Naive thymus-derived CD4-positive, alpha-beta T cell (primary cell): ENCODE measurements around the gene ALS2. TPM values are rescaled to one million over a fixed set of nuclear protein-coding genes. Genes with fewer than 3 reads are reported as not detected.

ENCODE experiments used
- ATAC-seq: fragments of 150-1000 bp; cut with Tn5 transposase; 2 replicates; pipeline ENCODE4 v1.10.0; 2021; ENCODE audit warnings: mild to moderate bottlenecking, moderate library complexity
- CTCF ChIA-PET: fragments of 350-600 bp; sonication (Branson Sonifier 250); formaldehyde crosslinking; loops from one replicate; lab custom pipeline; 2021; ENCODE audit warnings: antibody characterized with exemption; lab: Charles Lee
- POLR2A ChIA-PET: fragments of 350-600 bp; sonication (Branson Sonifier 250); formaldehyde crosslinking; loops from one replicate; lab custom pipeline; 2021; ENCODE audit warnings: antibody characterized with exemption, inconsistent platforms; lab: Charles Lee
- DNase-seq, 9 donors: peaks; one replicate each; pipeline versions ENCODE4 v3.0.0 to v3.0.0-alpha.2; 2020 to 2022; ENCODE audit warnings: mixed read lengths in 1 of 9
- H3K27ac ChIP-seq: one replicate; pipeline ENCODE4 v1.7.0; 2013; ENCODE audit warnings: mild to moderate bottlenecking, low read depth, low read length, moderate library complexity
- H3K27me3 ChIP-seq, 2 donors: one replicate each; pipeline ENCODE4 v1.7.0; 2013; ENCODE audit warnings: low read length in 2 of 2, mild to moderate bottlenecking in 2 of 2, moderate library complexity in 2 of 2; ENCODE audit not compliant: control insufficient read depth in 2 of 2, insufficient read depth in 2 of 2
- H3K36me3 ChIP-seq, 3 experiments: 1 replicate in 2 of 3; 2 replicates in 1 of 3; pipeline ENCODE4 v1.7.0; 2013; ENCODE audit warnings: low read length in 3 of 3, mild to moderate bottlenecking in 3 of 3, moderate library complexity in 1 of 3; ENCODE audit not compliant: insufficient read depth in 3 of 3, control insufficient read depth in 2 of 3
- H3K4me1 ChIP-seq, 2 donors: one replicate each; pipeline ENCODE4 v1.7.0; 2013; ENCODE audit warnings: low read length in 2 of 2, mild to moderate bottlenecking in 2 of 2, moderate library complexity in 1 of 2; ENCODE audit not compliant: control insufficient read depth in 2 of 2, insufficient read depth in 2 of 2
- H3K4me3 ChIP-seq: 2 replicates; pipeline ENCODE4 v1.7.0; 2013; ENCODE audit warnings: mild to moderate bottlenecking, low read length
- H3K9me3 ChIP-seq, 3 experiments: 1 replicate in 2 of 3; 2 replicates in 1 of 3; pipeline ENCODE4 v1.7.0; 2013; ENCODE audit warnings: low read length in 3 of 3; ENCODE audit not compliant: control insufficient read depth in 2 of 3
- H3K27ac Mint-ChIP-seq, 9 donors: one replicate each; pipeline ENCODE4 v1.8.0; 2020 to 2022; ENCODE audit warnings: mixed read lengths in 9 of 9, mild to moderate bottlenecking in 8 of 9, moderate library complexity in 5 of 9, inconsistent platforms in 2 of 9
- H3K27me3 Mint-ChIP-seq, 5 donors: one replicate each; pipeline ENCODE4 v1.8.0; 2021 to 2022; ENCODE audit warnings: mixed read lengths in 5 of 5, mild to moderate bottlenecking in 1 of 5
- H3K36me3 Mint-ChIP-seq, 5 donors: one replicate each; pipeline ENCODE4 v1.8.0; 2020 to 2022; ENCODE audit warnings: mixed read lengths in 5 of 5, mild to moderate bottlenecking in 3 of 5, inconsistent platforms in 1 of 5
- H3K4me1 Mint-ChIP-seq, 7 donors: one replicate each; pipeline ENCODE4 v1.8.0; 2020 to 2022; ENCODE audit warnings: mixed read lengths in 7 of 7, mild to moderate bottlenecking in 3 of 7, inconsistent platforms in 1 of 7
- H3K4me3 Mint-ChIP-seq, 10 donors: one replicate each; pipeline ENCODE4 v1.8.0; 2020 to 2022; ENCODE audit warnings: mild to moderate bottlenecking in 10 of 10, mixed read lengths in 10 of 10, moderate library complexity in 6 of 10, inconsistent platforms in 2 of 10
- H3K9me3 Mint-ChIP-seq, 11 donors: one replicate each; pipeline ENCODE4 v1.8.0; 2020 to 2022; ENCODE audit warnings: mixed read lengths in 11 of 11, mild to moderate bottlenecking in 4 of 11, inconsistent platforms in 1 of 11, moderate library complexity in 1 of 11
- intact Hi-C, 2 donors: fragments of 100-400 bp; cut with micrococcal nuclease; formaldehyde crosslinking; loops; one replicate each; pipeline ENCODE4 v1.15.1; 2023
- polyA plus RNA-seq, 2 donors: library from polyadenylated mRNA; unstranded; fragments of 300-500 nt; fragmentation: Illumina TruSeq; gene quantifications; one replicate each; pipeline ENCODE4 v1.2.3, GENCODE V29; 2021
- total RNA-seq, 6 experiments: library from RNA in 5 of 6; stranded (reverse) in 5 of 6; gene quantifications; 1 replicate in 5 of 6; 2 replicates in 1 of 6; pipeline ENCODE4 v1.2.3 and lab custom pipeline; 2021 to 2026

Gene ALS2
- total and polyA plus RNA-seq, 7 experiments from 2014 or later = 3.6 to 13.5 (median 10.1) TPM

DNA sequence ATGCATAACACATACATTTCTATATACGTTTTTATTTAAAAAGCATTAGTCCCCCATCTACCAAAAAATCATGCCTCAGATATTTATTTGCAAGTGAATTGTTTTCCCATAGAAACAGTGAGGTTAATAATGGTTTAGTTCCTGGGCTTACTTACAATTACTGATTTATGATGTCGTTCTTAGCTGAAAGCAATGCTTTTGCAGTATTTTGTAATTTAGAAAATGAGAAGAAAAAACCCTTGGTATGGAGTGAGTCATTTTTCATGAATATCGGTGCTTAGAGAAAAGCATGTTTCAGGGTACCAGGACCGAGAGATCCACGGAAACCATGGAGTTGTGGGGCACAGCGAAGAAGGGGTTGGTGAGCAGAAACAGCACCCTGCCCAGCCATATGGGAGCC is 13.6 kb upstream of the ALS2 start:
- H3K27ac Mint-ChIP-seq = no peak overlapping the region
- POLR2A ChIA-PET = interaction anchor here (0.6 kb wide), 1 partner anchor 1247 kb away, joined by 3 read pairs; no protein-coding TSS in a partner anchor
- Histone ChIP-seq H3K36me3 (no peaks in the 10 kb centered on the region), H3K27me3 (no peaks in the 10 kb centered on the region), H3K4me3 (no peak overlapping the region), H3K4me1 (no peaks in the 10 kb centered on the region), H3K9me3 (no peaks in the 10 kb centered on the region), H3K27ac (no peak overlapping the region)
- no peaks in the 10 kb centered on the region for H3K9me3 Mint-ChIP-seq
- H3K27me3 Mint-ChIP-seq = peaks cover 0 to 18% (median 6%) of the 10 kb centered on the region in 5 donors
- CTCF ChIA-PET = interaction anchor here (0.6 kb wide), 1 partner anchor 309 kb away, joined by 3 read pairs; no protein-coding TSS in a partner anchor
- no peaks in the 10 kb centered on the region for H3K36me3 Mint-ChIP-seq
- intact Hi-C loops = no loop called here
- ATAC-seq (no peak), DNase-seq (no peak)
- H3K4me1 Mint-ChIP-seq = peaks cover 0 to 2% (median 0%) of the 10 kb centered on the region in 7 donors
- H3K4me3 Mint-ChIP-seq = no peak overlapping the region

DNA sequence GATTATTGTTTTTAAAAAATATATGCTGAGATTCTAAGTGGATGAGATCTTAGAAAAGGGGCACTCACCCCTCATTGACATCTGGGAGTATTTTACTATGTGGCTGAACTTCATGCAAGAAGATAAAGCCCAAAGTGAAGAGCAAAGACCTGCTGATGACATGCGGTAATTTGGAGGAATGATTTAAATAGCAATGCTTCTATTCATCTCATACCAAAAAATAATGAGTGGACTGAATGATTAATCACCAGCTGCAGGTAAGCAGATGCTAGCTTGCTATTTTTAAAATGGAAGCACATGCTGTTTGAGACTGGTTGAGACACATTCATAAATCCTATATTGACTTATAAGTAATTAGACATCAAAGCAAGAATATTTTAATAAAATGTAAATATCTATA is 12.9 kb upstream of the ALS2 start:
- peaks cover 0 to 18% (median 6%) of the 10 kb centered on the region in 5 donors for H3K27me3 Mint-ChIP-seq
- no peak overlapping the region for H3K27ac ChIP-seq
- no peak overlapping the region for H3K4me3 ChIP-seq
- no peaks in the 10 kb centered on the region for H3K27me3 ChIP-seq
- peaks cover 0 to 2% (median 0%) of the 10 kb centered on the region in 7 donors for H3K4me1 Mint-ChIP-seq
- DNase-seq = no peak
- intact Hi-C loops = no loop called here
- no peak overlapping the region for H3K27ac Mint-ChIP-seq
- H3K4me3 Mint-ChIP-seq = no peak overlapping the region
- no peaks in the 10 kb centered on the region for H3K4me1 ChIP-seq
- no peaks in the 10 kb centered on the region for H3K36me3 ChIP-seq
- no peaks in the 10 kb centered on the region for H3K9me3 Mint-ChIP-seq
- ChIA-PET CTCF (no interaction called here), POLR2A (interaction anchor here (0.6 kb wide), 1 partner anchor 1247 kb away, joined by 3 read pairs; no protein-coding TSS in a partner anchor)
- ATAC-seq = no peak
- no peaks in the 10 kb centered on the region for H3K36me3 Mint-ChIP-seq
- H3K9me3 ChIP-seq = no peaks in the 10 kb centered on the region

DNA sequence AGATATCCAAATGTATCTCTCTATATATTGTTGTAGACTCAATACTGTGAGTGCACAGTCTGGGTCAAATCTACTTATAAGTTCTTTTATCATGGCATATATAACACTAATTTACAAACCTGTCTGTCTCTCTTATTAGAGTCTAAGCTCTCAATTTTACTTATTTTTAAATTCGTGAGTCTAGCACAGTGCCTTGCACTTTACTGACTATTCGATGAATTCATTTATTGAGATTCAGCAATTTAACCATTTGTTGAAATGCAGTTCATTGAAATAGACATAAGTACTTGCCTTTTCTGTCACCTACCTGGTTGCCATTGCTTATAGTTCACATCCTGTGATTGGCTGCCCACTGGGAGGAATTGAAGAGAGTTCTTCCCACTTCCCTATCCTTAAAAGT is 10.3 kb upstream of the ALS2 start:
- H3K36me3 ChIP-seq = no peaks in the 10 kb centered on the region
- peaks cover 0 to 3% (median 0%) of the 10 kb centered on the region in 7 donors for H3K4me1 Mint-ChIP-seq
- no peak overlapping the region for H3K27ac ChIP-seq
- no peaks in the 10 kb centered on the region for H3K9me3 ChIP-seq
- intact Hi-C loops = no loop called here
- no peaks in the 10 kb centered on the region for H3K36me3 Mint-ChIP-seq
- DNase-seq (no peak), ATAC-seq (no peak)
- H3K27me3 ChIP-seq = no peaks in the 10 kb centered on the region
- ChIA-PET CTCF (no interaction called here), POLR2A (no interaction called here)
- peaks cover 0 to 30% (median 6%) of the 10 kb centered on the region in 5 donors for H3K27me3 Mint-ChIP-seq
- H3K9me3 Mint-ChIP-seq = peaks cover 0 to 3% (median 0%) of the 10 kb centered on the region in 11 donors
- no peak overlapping the region for H3K4me3 ChIP-seq
- H3K4me1 ChIP-seq = no peaks in the 10 kb centered on the region
- no peak overlapping the region for H3K27ac Mint-ChIP-seq
- no peak overlapping the region for H3K4me3 Mint-ChIP-seq

DNA sequence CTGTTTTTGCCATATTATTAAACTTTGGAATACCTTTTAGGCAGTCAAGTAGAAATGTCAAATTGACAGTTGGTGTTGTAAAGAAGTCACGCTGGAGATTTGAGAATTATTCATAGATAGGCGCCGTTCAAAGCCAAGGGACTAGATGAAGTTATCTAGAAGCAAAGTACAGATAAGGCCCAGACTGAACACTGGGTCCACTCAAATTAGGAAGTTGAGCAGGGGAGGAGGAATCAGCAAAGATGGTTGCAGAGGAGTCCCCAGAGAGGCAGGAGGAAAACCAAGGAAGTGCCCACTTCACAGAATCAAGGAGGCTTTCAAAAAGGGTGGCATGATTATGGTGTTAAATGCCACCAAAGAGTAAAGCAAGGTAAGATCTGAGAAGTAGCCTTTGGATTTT is 9.6 kb upstream of the ALS2 start:
- POLR2A ChIA-PET = no interaction called here
- H3K4me3 Mint-ChIP-seq = no peak overlapping the region

DNA sequence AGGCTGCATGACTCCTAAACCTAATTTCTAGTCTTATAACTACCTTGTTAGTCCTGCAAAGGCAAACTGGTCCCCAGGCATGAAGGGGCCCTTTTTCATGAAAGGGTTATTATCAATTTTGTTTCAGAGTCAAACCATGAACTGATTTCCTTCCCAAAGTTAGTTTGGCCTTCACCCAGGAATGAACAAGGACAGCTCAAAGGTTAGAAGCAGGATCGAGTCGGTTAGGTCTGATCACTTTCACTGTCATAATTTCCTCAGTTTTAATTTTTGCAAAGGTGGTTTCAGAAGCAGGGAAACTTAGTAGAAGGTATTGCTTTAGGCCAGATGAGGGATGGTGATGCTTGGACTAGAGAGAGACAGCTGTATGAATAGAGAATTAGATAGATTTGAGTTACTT is 8.7 kb upstream of the ALS2 start:
- Mint-ChIP-seq H3K4me3 (no peak overlapping the region), H3K27me3 (peaks cover 0 to 26% (median 6%) of the 10 kb centered on the region in 5 donors), H3K4me1 (peaks cover 0 to 3% (median 0%) of the 10 kb centered on the region in 7 donors), H3K36me3 (no peaks in the 10 kb centered on the region), H3K9me3 (peaks cover 0 to 3% (median 0%) of the 10 kb centered on the region in 11 donors), H3K27ac (no peak overlapping the region)
- H3K9me3 ChIP-seq = no peaks in the 10 kb centered on the region
- no peak overlapping the region for H3K4me3 ChIP-seq
- ATAC-seq (no peak), DNase-seq (no peak)
- no peaks in the 10 kb centered on the region for H3K27me3 ChIP-seq
- CTCF ChIA-PET = no interaction called here
- H3K36me3 ChIP-seq = no peaks in the 10 kb centered on the region
- POLR2A ChIA-PET = no interaction called here
- intact Hi-C loops = loop anchor here (10.0 kb wide), 2 partner anchors 825 to 1075 kb away; partner anchors contain the start of gene ORC2 (in 1 of the 2)
- H3K27ac ChIP-seq = no peak overlapping the region
- H3K4me1 ChIP-seq = no peaks in the 10 kb centered on the region

More for the DNA sequence above, 9.6 kb upstream of the ALS2 start:
- peaks cover 0 to 3% (median 0%) of the 10 kb centered on the region in 11 donors for H3K9me3 Mint-ChIP-seq
- peaks cover 0 to 3% (median 0%) of the 10 kb centered on the region in 7 donors for H3K4me1 Mint-ChIP-seq
- CTCF ChIA-PET = no interaction called here
- Histone ChIP-seq H3K4me3 (no peak overlapping the region), H3K9me3 (no peaks in the 10 kb centered on the region), H3K36me3 (no peaks in the 10 kb centered on the region), H3K27ac (no peak overlapping the region), H3K4me1 (no peaks in the 10 kb centered on the region), H3K27me3 (no peaks in the 10 kb centered on the region)
- intact Hi-C loops = no loop called here
- H3K36me3 Mint-ChIP-seq = no peaks in the 10 kb centered on the region
- peaks cover 0 to 26% (median 6%) of the 10 kb centered on the region in 5 donors for H3K27me3 Mint-ChIP-seq
- no peak overlapping the region for H3K27ac Mint-ChIP-seq
- no peak for DNase-seq
- ATAC-seq = no peak

DNA sequence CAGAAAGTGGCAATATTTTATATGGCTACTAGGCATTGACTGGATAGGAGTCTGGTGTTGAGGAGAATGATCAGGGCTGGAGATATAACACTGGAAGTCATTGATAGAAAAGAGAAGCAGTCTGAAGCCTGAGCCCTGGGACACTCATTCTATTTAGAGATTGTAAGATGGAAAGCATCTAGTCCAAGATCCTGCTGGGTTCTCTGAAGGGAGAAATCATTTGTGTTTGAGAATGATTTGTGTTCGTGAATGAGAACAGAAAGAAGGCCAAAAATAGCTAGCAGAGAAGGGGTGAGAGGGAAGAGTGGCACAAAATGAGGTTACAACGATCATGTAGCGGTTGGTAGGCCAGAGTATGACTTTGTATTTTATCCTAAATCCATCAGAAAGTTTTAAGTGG is 7.6 kb upstream of the ALS2 start:
- H3K4me1 ChIP-seq = no peaks in the 10 kb centered on the region
- ATAC-seq = no peak
- CTCF ChIA-PET = no interaction called here
- no peak for DNase-seq
- no peaks in the 10 kb centered on the region for H3K36me3 ChIP-seq
- H3K4me3 ChIP-seq = no peak overlapping the region
- no peaks in the 10 kb centered on the region for H3K9me3 ChIP-seq
- Mint-ChIP-seq H3K27ac (no peak overlapping the region), H3K36me3 (no peaks in the 10 kb centered on the region), H3K27me3 (peaks cover 0 to 29% (median 6%) of the 10 kb centered on the region in 5 donors), H3K4me3 (no peak overlapping the region), H3K4me1 (peaks cover 0 to 3% (median 0%) of the 10 kb centered on the region in 7 donors), H3K9me3 (peaks cover 0 to 3% (median 0%) of the 10 kb centered on the region in 11 donors)
- POLR2A ChIA-PET = interaction anchor here (1.2 kb wide), 1 partner anchor 11 kb away, joined by 3 read pairs; no protein-coding TSS in a partner anchor
- intact Hi-C loops = loop anchor here (10.0 kb wide), 2 partner anchors 824 to 1074 kb away; partner anchors contain the start of gene ORC2 (in 1 of the 2)
- no peak overlapping the region for H3K27ac ChIP-seq
- no peaks in the 10 kb centered on the region for H3K27me3 ChIP-seq

DNA sequence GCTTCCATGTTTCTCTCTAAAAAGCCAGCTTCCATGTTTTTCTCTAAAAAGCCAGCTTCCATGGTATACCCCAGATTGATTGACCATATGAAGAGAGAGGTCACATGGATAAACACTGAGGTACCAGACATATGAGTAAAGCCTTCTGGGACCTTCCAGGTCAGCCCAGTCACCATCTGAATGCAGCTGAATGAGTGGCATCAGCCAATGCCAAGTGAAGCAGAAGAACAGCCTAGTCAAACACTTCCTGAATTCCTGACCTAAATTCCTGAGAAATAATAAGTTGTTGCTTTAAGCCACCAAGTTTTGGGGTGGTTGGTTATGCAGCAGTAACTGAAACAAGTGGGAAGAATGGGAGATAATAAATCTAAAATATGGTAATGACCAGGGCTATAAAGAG is 5.7 kb upstream of the ALS2 start:
- no peak for ATAC-seq
- Mint-ChIP-seq H3K4me1 (peaks cover 0 to 7% (median 5%) of the 10 kb centered on the region in 7 donors), H3K9me3 (peaks cover 0 to 3% (median 0%) of the 10 kb centered on the region in 11 donors), H3K36me3 (no peaks in the 10 kb centered on the region), H3K27ac (no peak overlapping the region), H3K4me3 (no peak overlapping the region), H3K27me3 (peaks cover 0 to 40% (median 0%) of the 10 kb centered on the region in 5 donors)
- intact Hi-C loops = loop anchor here (10.0 kb wide), 2 partner anchors 822 to 1072 kb away; partner anchors contain the start of gene ORC2 (in 1 of the 2)
- no peaks in the 10 kb centered on the region for H3K36me3 ChIP-seq
- DNase-seq = no peak
- no peaks in the 10 kb centered on the region for H3K9me3 ChIP-seq
- POLR2A ChIA-PET = no interaction called here
- H3K27ac ChIP-seq = no peak overlapping the region
- no peak overlapping the region for H3K4me3 ChIP-seq
- H3K27me3 ChIP-seq = no peaks in the 10 kb centered on the region
- peaks cover 0 to 4% of the 10 kb centered on the region in 2 donors for H3K4me1 ChIP-seq
- CTCF ChIA-PET = no interaction called here
